Kidney tubule cell (primary cell): ENCODE results near the gene CFAP61.
"Not testable (repeated sequence)": the region's sequence is repeated elsewhere in the genome, so short reads cannot be mapped to it uniquely, and the experiment has no call there.

Experiments
- DNase-seq: peaks from one replicate; pipeline ENCODE4 v3.0.0-alpha.2; 2018; ENCODE audit warnings: low spot score

The CFAP61 gene

GRCh38 chr20:20231528-20232298, 179.4 kb downstream of the CFAP61 start:
- no peak for DNase-seq

GRCh38 chr20:20233041-20233514, 180.7 kb downstream of the CFAP61 start:
- DNase-seq, result no peak

GRCh38 chr20:20235681-20236080, 183.3 kb downstream of the CFAP61 start:
- no peak for DNase-seq

- DNase-seq, result peak; percentile 50
These were observed 185.0 kb downstream of the CFAP61 start for GRCh38 chr20:20237093-20237959.

GRCh38 chr20:20241976-20242375, 189.6 kb downstream of the CFAP61 start:
- no peak for DNase-seq

- DNase-seq, result not testable (repeated sequence)
These were observed 192.1 kb downstream of the CFAP61 start for GRCh38 chr20:20244384-20244783.

- DNase-seq, result no peak
These were observed 194.8 kb downstream of the CFAP61 start for GRCh38 chr20:20246996-20247633.

- DNase-seq, result no peak
These were observed 196.4 kb downstream of the CFAP61 start for GRCh38 chr20:20248620-20249200.

- DNase-seq, result no peak
These were observed 199.0 kb downstream of the CFAP61 start for GRCh38 chr20:20251317-20251716.

- DNase-seq, result no peak
These were observed 199.5 kb downstream of the CFAP61 start for GRCh38 chr20:20251836-20252235.

GRCh38 chr20:20253039-20253743, 200.9 kb downstream of the CFAP61 start:
- DNase-seq, result no peak

- no peak for DNase-seq
These were observed 201.5 kb downstream of the CFAP61 start for GRCh38 chr20:20253744-20254330.

- no peak for DNase-seq
These were observed 202.8 kb downstream of the CFAP61 start for GRCh38 chr20:20255099-20255498.

GRCh38 chr20:20259533-20259932, 207.2 kb downstream of the CFAP61 start:
- peak; percentile 26 for DNase-seq

- no peak for DNase-seq
These were observed 208.8 kb downstream of the CFAP61 start for GRCh38 chr20:20261159-20261558.

GRCh38 chr20:20265210-20265609, 212.9 kb downstream of the CFAP61 start:
- no peak for DNase-seq

- DNase-seq, result no peak
These were observed 214.2 kb downstream of the CFAP61 start for GRCh38 chr20:20266552-20266951.

- DNase-seq, result no peak
These were observed 215.5 kb downstream of the CFAP61 start for GRCh38 chr20:20267685-20268370.

GRCh38 chr20:20271271-20271670, 218.9 kb downstream of the CFAP61 start:
- DNase-seq, result no peak

- DNase-seq, result no peak
These were observed 220.4 kb downstream of the CFAP61 start for GRCh38 chr20:20272686-20273085.
